ENCODE data around the gene MLLT3.

- TF ChIP-seq CTCF (IDR thresholded peaks at IDR 0.05) = no peak
- no peak for TF ChIP-seq POLR2A (IDR thresholded peaks at IDR 0.05)
These were observed 241.8 kb downstream of the MLLT3 start for GRCh38 chr9:20380546-20380945.

Data from body of pancreas (tissue), 4 donors.